ENCODE data around the gene REEP2.

- TF ChIP-seq CTCF (IDR thresholded peaks at IDR 0.05; ENCODE audit: low read length), result no peak
- no peak for TF ChIP-seq EZH2 (IDR thresholded peaks at IDR 0.05; ENCODE audit: borderline replicate concordance, low read length)
These were observed 9.2 kb downstream of the REEP2 start for GRCh38 chr5:138448070-138448469.
